Stimulated activated CD4-positive, alpha-beta T cell treated with anti-CD3 and anti-CD28 coated beads, Interleukin-15, amount 100 ng/mL, for 48 hours (primary cell): ENCODE data around the gene CATSPER4.

Experiments used
- DNase-seq, 2 donors: peaks; one replicate each; pipeline ENCODE4 v3.0.0-alpha.2; 2020; ENCODE audit warnings: low read depth in 2 of 2

CATSPER4 gene

DNA sequence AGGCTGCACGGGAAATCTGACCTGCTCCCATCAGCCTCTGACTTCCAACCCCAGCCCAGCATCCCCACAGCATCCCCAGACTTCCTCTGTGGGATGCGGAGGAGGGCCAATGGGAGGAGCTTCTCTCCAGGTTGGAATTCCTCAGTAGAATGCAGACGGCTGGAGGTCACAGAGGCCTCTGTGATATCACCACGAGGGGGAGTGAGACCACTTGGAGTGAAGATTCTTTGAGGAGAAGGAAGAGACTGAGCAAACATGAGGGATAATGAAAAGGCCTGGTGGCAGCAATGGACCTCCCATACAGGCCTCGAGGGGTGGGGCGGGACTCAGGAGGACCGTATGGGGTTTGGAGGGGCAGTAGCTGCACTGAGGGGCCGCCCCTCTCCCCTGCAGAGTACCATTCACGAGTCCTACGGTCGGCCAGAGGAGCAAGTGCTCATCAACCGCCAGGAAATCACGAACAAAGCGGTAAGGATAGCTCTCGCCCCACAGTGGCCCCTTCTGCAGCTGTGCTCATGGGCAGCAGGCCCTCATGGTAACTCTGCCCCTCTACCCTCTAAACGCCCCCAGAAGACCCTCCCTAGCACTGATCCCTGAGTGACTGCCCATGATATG lies at the start of gene CATSPER4:
Gene CATSPER4 (plus strand): TSS at position 230 of the 615 bp plus-strand sequence. CDS start 26 bp downstream, at position 256.
- DNase-seq: no peak

DNA sequence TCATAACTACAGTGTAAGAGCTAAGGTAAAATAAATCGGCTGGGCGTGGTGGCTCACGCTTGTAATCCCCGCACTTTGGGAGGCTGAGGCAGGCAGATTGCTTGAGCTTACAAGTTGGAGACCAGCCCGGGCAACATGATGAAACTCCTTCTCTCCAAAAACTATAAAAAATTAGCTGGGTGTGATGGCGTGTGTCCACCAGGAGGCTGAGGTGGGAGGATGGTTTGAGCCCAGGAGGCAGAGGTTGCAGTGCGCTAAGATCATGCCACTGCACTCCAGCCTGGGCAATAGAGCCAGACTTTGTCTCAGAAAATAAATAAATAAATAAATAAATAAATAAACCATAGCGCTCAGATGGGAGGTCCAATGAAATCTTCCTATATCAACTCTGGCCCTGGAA lies 48.2 kb upstream of the CATSPER4 start:
- DNase-seq: no peak

DNA sequence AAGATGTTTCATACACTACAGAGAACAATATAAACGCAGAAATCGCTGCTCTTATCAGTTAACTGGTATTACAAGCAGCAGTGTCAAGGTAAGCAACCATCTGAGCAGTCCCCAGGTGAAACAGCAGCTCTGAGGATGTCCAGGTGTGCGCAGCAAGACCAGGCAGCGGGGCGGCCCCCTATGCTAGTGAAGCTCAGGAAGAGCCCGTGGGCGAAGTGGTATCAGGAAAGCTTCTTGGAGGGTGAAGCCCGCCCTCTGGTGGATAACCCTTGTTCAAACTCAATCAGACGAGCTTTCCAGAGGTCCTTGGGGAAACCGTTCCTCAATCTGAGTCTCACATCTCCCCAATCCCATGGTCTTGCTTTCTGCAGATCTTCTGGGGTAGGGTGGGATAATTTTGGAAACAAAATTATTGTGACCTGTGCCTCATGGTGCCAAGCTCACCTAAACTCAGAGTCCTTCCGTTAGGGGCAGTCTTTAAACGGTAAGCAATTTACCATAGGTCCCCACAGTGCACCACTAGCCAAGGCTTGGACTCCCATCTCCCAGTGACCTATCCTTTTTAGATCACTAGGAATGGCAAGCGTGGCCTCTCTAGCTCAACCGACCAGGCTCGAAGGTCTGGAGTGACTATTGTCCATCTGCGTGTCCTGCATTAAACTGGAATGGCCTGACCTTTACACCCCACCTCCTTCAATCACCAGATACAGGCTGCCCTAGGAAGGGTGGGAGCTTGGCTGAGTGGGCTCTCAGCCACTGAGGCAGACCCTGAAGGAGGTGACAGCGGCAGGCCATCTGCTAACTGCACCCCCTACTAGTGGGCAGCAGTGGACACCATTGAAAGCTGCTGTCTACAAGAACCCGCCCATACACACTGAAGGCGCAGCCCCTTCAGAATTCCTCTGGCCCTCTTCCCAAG lies 45.1 kb upstream of the CATSPER4 start:
- DNase-seq: peak; percentile 44 to 78

DNA sequence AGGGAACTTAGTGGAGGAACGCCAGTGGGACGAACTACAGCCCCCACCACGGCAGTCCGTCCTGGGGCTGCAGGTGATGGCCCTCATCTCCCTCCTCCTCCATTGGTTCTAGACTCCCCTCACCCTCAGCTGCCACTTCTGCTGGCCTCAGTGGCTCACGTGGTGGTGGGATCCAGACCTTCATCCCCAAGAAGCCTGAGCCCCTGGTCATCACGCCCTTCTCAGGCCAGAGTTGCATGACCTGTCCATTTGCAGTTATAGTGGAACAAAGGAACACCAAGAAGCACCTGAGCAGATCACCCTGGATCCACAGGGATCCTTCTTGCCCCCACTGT lies 44.5 kb upstream of the CATSPER4 start:
- DNase-seq: no peak

GRCh38 chr1:26148887-26149286 lies 41.5 kb upstream of the CATSPER4 start:
- no peak for DNase-seq

GRCh38 chr1:26153966-26154532 lies 36.4 kb upstream of the CATSPER4 start:
- no peak for DNase-seq

DNA sequence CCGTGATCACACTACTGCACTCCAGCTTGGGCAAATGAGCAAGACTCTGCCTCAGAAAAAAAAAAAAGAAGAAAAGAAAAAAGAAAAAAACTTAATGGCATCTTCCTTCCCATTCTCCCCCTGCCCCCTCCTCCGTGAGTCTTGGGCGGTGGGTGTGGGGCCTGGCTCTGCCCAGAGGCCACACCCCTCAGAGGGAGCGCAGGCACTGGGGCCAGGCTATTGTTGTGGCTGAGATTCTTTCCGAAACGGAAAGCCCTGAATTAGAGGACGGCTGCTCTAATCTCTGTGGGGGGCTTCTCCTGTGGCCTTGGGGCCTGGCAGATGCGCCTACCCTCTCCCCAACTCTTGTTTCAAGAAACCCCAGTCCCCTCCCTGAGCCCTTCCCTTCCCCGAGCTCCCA lies 35.7 kb upstream of the CATSPER4 start:
- no peak for DNase-seq

DNA sequence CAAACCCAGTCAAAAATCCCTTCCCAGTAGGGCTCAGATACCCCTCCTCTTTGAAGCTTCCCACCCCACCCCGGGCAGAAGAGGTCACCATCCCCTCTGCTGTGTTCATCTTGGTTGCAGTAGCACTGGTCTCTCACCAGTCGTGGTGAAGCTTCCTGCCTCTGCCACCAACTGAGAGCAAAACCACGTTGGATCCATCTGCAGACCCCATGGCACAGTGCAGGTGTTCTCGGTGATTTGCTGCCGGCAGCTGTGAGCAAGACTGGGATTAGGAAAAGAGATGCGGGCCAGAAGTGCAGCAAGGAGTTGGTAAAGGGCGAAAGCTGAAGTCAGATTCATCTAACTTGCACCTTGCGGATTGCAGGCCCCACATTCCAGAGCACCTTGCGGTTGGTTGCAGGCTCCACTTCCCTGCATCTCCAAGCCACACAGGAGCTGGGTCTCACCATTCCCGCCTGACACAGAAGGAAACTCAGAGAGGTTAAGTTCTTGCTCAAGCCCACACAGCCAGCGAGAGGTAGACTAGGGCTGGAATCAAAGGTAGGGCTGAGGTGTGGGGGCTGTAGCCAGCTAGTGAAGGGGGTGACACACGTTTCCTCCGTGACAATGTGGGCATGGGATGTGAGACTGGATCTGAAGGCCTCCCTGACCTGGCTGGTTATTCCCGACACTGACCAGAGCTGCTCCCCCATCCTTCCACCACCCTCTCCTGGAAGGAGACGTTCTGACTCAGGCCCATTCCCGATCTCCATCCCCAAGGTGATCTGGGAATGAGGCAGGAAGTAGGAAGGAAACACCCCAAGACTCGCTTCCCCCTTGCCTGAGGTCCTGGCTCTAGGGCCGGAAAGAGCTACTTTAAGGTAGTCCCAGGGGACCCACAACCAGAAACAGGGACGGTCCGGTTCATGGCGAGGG lies 34.8 kb upstream of the CATSPER4 start:
- no peak for DNase-seq

DNA sequence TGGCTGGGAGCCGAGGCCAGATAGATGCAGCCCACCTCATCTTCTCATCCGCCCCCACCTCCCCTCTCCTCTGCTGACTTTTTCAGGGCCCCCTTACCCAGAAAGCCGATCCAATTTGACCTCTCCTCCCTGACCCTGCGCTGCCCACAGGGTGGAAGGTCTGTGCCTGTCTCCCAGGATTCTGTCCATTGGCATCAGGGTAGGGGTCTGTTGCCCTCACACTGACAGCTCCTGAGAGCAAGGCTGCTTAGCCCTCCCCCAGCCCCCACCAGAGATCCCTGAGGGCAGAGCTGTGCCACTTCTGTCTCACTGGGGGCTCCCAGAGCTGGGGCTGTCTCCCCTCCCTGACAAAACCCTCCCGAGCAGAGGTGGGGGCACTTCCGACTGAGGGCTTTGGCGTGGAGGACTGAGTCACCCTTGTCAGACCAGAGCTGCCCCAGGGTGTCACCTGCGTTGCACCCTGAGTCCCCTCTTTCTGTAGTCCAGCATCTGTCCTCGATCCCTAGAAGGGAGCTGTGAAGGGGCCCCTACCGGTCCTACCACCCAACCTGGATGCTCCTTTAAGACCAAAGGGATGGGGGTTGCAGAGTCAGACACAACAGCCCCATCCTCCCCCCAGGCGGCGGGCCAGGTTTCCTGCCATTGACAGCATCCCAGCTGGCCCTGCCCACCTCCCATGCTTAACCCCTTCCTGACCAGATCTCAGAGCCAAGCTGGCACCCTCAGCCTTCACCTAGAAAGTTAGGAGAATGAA lies 33.9 kb upstream of the CATSPER4 start:
- no peak for DNase-seq

- DNase-seq: no peak
These were observed 32.0 kb upstream of the CATSPER4 start for GRCh38 chr1:26158271-26158907.

- no peak for DNase-seq
These were observed 31.3 kb upstream of the CATSPER4 start, which contains the start of gene FAM110D for GRCh38 chr1:26158908-26159742. TSS of gene FAM110D (plus strand) at chr1:26159079. CDS start at chr1:26161292, 2,213 bp downstream.

GRCh38 chr1:26159743-26160039 lies 30.7 kb upstream of the CATSPER4 start:
- no peak for DNase-seq

DNA sequence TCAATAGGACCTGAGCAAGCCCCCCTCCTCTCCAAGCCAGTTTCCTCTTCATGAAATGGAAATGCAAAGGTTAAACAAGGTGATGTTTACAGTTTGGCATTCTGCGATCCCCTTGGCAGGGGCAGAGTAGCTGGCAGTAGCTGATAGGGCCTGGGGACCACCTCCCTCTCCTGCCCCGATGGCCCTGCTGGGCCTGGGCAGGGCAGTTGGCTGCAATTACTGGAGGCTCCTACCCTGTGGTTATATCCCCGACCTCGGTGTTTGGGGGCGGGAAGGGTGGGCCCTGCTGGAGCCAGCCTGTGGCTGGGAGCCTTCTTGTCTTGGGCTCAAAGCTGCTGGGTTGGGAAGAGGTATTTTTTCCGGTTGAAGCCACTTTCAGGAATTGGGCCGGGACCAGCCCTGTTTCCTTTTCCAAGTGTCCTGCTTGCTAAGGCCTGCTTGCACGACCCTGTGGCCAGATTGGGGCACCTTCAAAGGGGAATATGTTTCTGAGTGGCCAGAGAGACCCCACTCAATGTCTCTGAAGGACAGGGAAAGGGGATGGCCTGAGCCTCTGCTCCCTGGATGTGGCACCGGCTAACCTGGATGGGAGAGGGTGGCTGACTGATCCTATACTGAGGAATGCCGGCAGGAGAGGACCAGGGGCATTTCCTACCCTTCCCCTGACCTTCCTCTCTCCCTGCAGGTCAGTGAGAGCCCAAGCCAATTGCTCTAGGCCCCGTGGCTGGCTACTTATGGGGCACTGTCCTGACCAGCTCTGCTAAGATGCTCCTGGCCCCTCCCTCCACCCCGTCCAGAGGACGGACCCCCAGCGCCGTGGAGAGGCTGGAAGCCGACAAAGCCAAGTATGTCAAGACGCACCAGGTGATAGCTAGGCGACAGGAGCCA lies 29.6 kb upstream of the CATSPER4 start:
- no peak for DNase-seq

- DNase-seq: peak in 1 of 2 donors; percentile 30
These were observed 28.8 kb upstream of the CATSPER4 start for GRCh38 chr1:26161415-26162219.

DNA sequence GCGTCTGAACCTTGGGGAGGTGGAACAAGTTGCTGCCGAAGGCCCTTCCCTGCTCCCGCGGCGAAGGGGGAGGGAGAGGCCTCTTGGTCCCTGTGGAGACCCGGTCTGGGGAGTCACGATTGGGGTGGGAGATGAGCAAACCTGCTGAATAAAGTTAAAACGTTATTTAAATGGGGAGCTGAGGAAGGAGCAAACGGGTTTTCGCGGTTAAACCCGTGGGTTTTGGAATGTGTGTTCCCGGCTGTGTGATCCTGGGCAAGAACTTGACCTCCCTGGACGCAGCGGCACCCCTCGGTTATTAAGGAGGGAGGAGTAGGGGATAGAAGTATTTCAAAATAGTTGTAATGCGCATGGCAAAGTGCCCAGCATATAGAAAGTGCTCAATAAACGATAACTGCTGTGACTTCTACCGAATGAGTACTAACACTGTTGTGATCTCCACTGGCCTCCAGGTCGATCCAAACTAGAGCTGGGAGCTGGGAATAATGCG lies 28.1 kb upstream of the CATSPER4 start:
- DNase-seq: no peak

- DNase-seq: no peak
These were observed 26.7 kb upstream of the CATSPER4 start for GRCh38 chr1:26163684-26164035.

GRCh38 chr1:26164036-26164860 lies 26.2 kb upstream of the CATSPER4 start:
- peak in 1 of 2 donors; percentile 41 for DNase-seq
